Liver (tissue), 3 donors: Measurements from ENCODE around the gene PIGP.

Source experiments
- ATF3 ChIP-seq: IDR thresholded peaks from 2 replicates; pipeline ENCODE4 v1.6.1; 2016; ENCODE audit warnings: antibody characterized with exemption
- EGR1 ChIP-seq, 2 donors: IDR thresholded peaks; 2 replicates each; pipeline ENCODE4 v1.6.1; 2016 to 2018; ENCODE audit warnings: antibody characterized with exemption in 2 of 2, low read depth in 2 of 2
- YY1 ChIP-seq: IDR thresholded peaks from 2 replicates; pipeline ENCODE4 v1.6.1; 2016; ENCODE audit warnings: antibody characterized with exemption, mild to moderate bottlenecking
- TF ChIP-seq, protein P1 (sequence below): fragments of 150-350 bp; IDR thresholded peaks from 2 replicates; pipeline ENCODE4 v1.5.1; 2017; ENCODE audit warnings: improper control_type of control experiment, low read depth, low read length; ENCODE audit not compliant: missing input control
- donor health status: healthy.
- donor health status: healthy.

DNA sequence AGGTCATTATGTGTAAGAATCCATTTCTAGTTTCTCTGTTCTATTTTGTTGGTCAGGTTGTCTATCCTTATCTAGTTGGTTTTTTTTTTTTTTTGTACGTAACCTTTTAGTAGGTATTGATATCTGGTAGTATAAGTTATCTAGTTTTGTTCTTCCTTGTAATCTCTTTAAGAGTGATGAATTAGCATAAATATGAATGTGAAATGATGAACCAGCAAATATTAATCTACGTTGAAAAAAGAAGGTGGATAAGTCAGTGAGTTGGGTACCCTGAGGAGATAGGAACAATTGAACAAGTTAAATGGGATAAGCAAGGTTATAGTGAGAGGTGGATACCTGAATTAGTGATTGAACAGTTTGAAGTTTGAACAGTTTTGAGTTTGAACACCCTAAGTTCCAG lies 34.1 kb upstream of the PIGP start:
- TF ChIP-seq, protein P1, sequence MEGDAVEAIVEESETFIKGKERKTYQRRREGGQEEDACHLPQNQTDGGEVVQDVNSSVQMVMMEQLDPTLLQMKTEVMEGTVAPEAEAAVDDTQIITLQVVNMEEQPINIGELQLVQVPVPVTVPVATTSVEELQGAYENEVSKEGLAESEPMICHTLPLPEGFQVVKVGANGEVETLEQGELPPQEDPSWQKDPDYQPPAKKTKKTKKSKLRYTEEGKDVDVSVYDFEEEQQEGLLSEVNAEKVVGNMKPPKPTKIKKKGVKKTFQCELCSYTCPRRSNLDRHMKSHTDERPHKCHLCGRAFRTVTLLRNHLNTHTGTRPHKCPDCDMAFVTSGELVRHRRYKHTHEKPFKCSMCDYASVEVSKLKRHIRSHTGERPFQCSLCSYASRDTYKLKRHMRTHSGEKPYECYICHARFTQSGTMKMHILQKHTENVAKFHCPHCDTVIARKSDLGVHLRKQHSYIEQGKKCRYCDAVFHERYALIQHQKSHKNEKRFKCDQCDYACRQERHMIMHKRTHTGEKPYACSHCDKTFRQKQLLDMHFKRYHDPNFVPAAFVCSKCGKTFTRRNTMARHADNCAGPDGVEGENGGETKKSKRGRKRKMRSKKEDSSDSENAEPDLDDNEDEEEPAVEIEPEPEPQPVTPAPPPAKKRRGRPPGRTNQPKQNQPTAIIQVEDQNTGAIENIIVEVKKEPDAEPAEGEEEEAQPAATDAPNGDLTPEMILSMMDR: no peak
- TF ChIP-seq YY1 (no peak), ATF3 (no peak), EGR1 (IDR thresholded peaks at IDR 0.05; ENCODE audit: low read depth in 2 of 2) (no peak)
